Mesothelial cell of epicardium (in vitro differentiated cells): ENCODE results near the gene ASB11. TPM values are rescaled to one million over a fixed set of nuclear protein-coding genes. Genes with fewer than 3 reads are reported as not detected.

Source experiments
- DNase-seq, 2 experiments: peaks; one replicate each; pipeline ENCODE4 v3.0.0; 2021; ENCODE audit warnings: low spot score in 2 of 2; ENCODE audit not compliant: unreplicated experiment in 2 of 2
- H3K27ac Mint-ChIP-seq: 2 replicates; pipeline ENCODE4 v1.8.0; 2021; ENCODE audit warnings: mixed read lengths
- H3K27me3 Mint-ChIP-seq: 2 replicates; pipeline ENCODE4 v1.8.0; 2021; ENCODE audit warnings: low read depth, mixed read lengths
- H3K36me3 Mint-ChIP-seq: 2 replicates; pipeline ENCODE4 v1.8.0; 2021; ENCODE audit warnings: mixed read lengths
- H3K4me1 Mint-ChIP-seq: 2 replicates; pipeline ENCODE4 v1.8.0; 2021; ENCODE audit warnings: mixed read lengths
- H3K4me3 Mint-ChIP-seq: 2 replicates; pipeline ENCODE4 v1.8.0; 2021; ENCODE audit warnings: mild to moderate bottlenecking, moderate library complexity, mixed read lengths
- H3K9me3 Mint-ChIP-seq: 2 replicates; pipeline ENCODE4 v1.8.0; 2021; ENCODE audit warnings: mixed read lengths
- total RNA-seq: library from RNA; stranded (reverse); gene quantifications from 3 replicates; pipeline ENCODE4 v1.2.1, GENCODE V29; 2021
- TF ChIP-seq, protein P1 (sequence below): fragments of 200-600 bp; sonication (generic); IDR thresholded peaks from one replicate; pipeline ENCODE4 v1.5.0; 2021; ENCODE audit warnings: antibody characterized with exemption; ENCODE audit not compliant: unreplicated experiment

The ASB11 gene
- total RNA-seq, 1 donor from 2014 or later = not detected

DNA sequence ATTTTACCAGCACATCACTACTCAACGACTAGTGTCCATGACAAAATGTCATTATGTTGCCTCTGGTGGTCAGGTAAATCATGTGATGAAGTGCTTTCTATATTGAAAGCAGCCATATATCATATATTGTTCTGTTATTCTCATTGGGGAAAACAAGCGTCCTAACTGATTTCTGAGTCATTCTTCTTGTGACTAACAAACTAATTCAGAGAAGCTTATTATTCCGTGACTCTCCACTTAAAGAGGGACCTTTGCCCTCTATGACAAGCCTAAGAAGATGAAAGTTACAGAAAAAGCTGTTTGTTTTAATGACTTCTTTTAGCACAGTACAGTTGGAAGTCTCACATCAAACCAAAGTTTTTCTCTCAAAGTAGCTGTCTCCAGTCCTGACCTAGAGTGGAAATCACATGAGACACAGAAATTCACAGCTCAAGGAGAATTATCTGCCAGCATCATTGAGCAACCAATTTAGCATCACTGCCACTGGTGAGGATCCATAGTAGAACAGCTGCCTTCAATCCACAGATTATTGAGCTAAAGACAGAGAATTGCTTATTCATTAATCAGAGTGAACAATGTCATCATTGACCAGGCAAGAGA lies 81.9 kb downstream of the ASB11 start:
- H3K27me3 Mint-ChIP-seq = peaks cover 4% of the 10 kb centered on the region
- H3K9me3 Mint-ChIP-seq = peaks cover 16% of the 10 kb centered on the region
- TF ChIP-seq, protein P1, sequence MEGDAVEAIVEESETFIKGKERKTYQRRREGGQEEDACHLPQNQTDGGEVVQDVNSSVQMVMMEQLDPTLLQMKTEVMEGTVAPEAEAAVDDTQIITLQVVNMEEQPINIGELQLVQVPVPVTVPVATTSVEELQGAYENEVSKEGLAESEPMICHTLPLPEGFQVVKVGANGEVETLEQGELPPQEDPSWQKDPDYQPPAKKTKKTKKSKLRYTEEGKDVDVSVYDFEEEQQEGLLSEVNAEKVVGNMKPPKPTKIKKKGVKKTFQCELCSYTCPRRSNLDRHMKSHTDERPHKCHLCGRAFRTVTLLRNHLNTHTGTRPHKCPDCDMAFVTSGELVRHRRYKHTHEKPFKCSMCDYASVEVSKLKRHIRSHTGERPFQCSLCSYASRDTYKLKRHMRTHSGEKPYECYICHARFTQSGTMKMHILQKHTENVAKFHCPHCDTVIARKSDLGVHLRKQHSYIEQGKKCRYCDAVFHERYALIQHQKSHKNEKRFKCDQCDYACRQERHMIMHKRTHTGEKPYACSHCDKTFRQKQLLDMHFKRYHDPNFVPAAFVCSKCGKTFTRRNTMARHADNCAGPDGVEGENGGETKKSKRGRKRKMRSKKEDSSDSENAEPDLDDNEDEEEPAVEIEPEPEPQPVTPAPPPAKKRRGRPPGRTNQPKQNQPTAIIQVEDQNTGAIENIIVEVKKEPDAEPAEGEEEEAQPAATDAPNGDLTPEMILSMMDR = no peak
- no peak for DNase-seq
- H3K4me1 Mint-ChIP-seq = no peaks in the 10 kb centered on the region
- H3K4me3 Mint-ChIP-seq = no peak overlapping the region
- no peaks in the 10 kb centered on the region for H3K36me3 Mint-ChIP-seq
- H3K27ac Mint-ChIP-seq = no peak overlapping the region

Other genes starting within 250 kb of the ASB11 start
- 1.3 to 2.1 TPM (median 1.3 TPM) in 3 replicates for gene ASB9, start 45.6 kb downstream of the ASB11 start, total RNA-seq
- gene PIGA, start 19.9 kb upstream of the ASB11 start, total RNA-seq = 14.4 to 16.6 TPM (median 14.8 TPM) in 3 replicates
- gene VEGFD, start 68.8 kb upstream of the ASB11 start, total RNA-seq = 0.40 to 1.1 TPM (median 0.70 TPM) in 3 replicates
- 27.6 to 28.8 TPM (median 28.7 TPM) in 3 replicates for gene PIR, start 177.7 kb upstream of the ASB11 start, total RNA-seq
- not detected in 3 replicates for gene BMX, start 185.2 kb upstream of the ASB11 start, total RNA-seq